ENCODE data around the gene PIAS2. TPM values are rescaled to one million over a fixed set of nuclear protein-coding genes. Genes with fewer than 3 reads are reported as not detected.

The PIAS2 gene
- total and polyA plus RNA-seq, 2 experiments from 2014 or later, result 30.3 to 54.2 TPM

DNA sequence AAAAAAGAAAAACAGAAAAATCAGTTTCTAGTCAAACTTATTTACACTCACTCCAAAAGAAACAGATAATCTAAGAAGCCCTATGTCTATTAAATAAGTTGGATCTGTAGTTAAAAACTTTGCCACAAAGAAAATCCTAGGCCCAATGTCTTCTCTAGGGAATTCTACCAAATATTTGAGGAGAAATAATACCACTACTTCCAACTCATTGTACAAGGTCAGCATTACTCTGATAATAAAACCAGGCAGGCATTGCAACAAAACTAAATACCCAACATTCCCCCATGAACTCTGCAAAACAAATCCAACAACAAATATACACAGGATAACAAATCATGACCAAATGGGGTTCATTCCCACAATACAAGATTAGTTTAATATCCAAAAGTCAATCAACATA is 86.7 kb downstream of the PIAS2 start:
- no peaks in the 10 kb centered on the region for H3K4me1 Mint-ChIP-seq
- no peaks in the 10 kb centered on the region for H3K27me3 ChIP-seq (ENCODE audit: insufficient read depth)
- no peaks in the 10 kb centered on the region for H4K20me1 ChIP-seq (replicated peaks; ENCODE audit: insufficient read depth)
- H3K79me2 ChIP-seq (replicated peaks; ENCODE audit: insufficient read depth), result no peaks in the 10 kb centered on the region
- no peak for ATAC-seq
- H3K36me3 Mint-ChIP-seq (ENCODE audit: low read depth), result peaks cover 28% of the 10 kb centered on the region; the same call in 2 of the 3 replicates
- no peaks in the 10 kb centered on the region for H3K4me1 ChIP-seq (ENCODE audit: insufficient read depth)
- no peak overlapping the region for H2AFZ ChIP-seq
- H3K27ac Mint-ChIP-seq, result no peak overlapping the region
- no peaks in the 10 kb centered on the region for H3K9me2 ChIP-seq (ENCODE audit: insufficient read depth)
- H3K4me3 ChIP-seq, result no peak overlapping the region
- H3K9me3 Mint-ChIP-seq, result no peaks in the 10 kb centered on the region
- DNase-seq (ENCODE audit: low spot score), result no peak
- H3F3A ChIP-seq (replicated peaks; ENCODE audit: low read depth), result no peaks in the 10 kb centered on the region
- H3K4me2 ChIP-seq, result no peak overlapping the region
- no peak overlapping the region for H3K27ac ChIP-seq (ENCODE audit: low read depth)
- no peak for TF ChIP-seq EZH2 (IDR thresholded peaks at IDR 0.05; ENCODE audit: low read depth, unreplicated experiment)
- TF ChIP-seq CTCF (conservative IDR thresholded peaks at IDR 0.05; ENCODE audit: low read depth in 2 of 2), result no peak
- no peak for TF ChIP-seq POLR2AphosphoS5 (IDR thresholded peaks at IDR 0.05; ENCODE audit: low read depth)
- TF ChIP-seq STAT1 (IDR thresholded peaks at IDR 0.05; ENCODE audit: unreplicated experiment), result no peak
- TF ChIP-seq REST (IDR thresholded peaks at IDR 0.05; ENCODE audit: unreplicated experiment), result no peak
- TF ChIP-seq, protein P1, sequence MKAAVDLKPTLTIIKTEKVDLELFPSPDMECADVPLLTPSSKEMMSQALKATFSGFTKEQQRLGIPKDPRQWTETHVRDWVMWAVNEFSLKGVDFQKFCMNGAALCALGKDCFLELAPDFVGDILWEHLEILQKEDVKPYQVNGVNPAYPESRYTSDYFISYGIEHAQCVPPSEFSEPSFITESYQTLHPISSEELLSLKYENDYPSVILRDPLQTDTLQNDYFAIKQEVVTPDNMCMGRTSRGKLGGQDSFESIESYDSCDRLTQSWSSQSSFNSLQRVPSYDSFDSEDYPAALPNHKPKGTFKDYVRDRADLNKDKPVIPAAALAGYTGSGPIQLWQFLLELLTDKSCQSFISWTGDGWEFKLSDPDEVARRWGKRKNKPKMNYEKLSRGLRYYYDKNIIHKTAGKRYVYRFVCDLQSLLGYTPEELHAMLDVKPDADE (IDR thresholded peaks at IDR 0.05), result no peak
- TF ChIP-seq ZNF114 (CRISPR knock-in tag; IDR thresholded peaks at IDR 0.05), result no peak
- no peak for TF ChIP-seq NANOG (IDR thresholded peaks at IDR 0.05; ENCODE audit: borderline replicate concordance)
- no peak for TF ChIP-seq ZNF462 (CRISPR knock-in tag; IDR thresholded peaks at IDR 0.05)
- TF ChIP-seq EZH2phosphoT487 (IDR thresholded peaks at IDR 0.05; ENCODE audit: unreplicated experiment), result no peak
- TF ChIP-seq JUNB (IDR thresholded peaks at IDR 0.05; ENCODE audit: unreplicated experiment), result no peak
- TF ChIP-seq ZNF331 (CRISPR knock-in tag; IDR thresholded peaks at IDR 0.05; ENCODE audit: low read depth), result no peak
- no peaks in the 10 kb centered on the region for H3K27me3 Mint-ChIP-seq (ENCODE audit: insufficient read depth, low read depth, poor library complexity)
- H3K4me3 Mint-ChIP-seq, result no peak overlapping the region
- peaks cover 5% of the 10 kb centered on the region for H3K36me3 ChIP-seq (ENCODE audit: insufficient read depth)
